GM19463 (cell line): Measurements from ENCODE around the gene TUFT1.
"Not testable (repeated sequence)": the region's sequence is repeated elsewhere in the genome, so short reads cannot be mapped to it uniquely, and the experiment has no call there.

Experiments used
- ATAC-seq: cut with Tn5 transposase; IDR thresholded peaks from one replicate; pipeline ENCODE4 v1.9.1; 2021; ENCODE audit warnings: mild to moderate bottlenecking, moderate library complexity; ENCODE audit not compliant: unreplicated experiment

Gene TUFT1

DNA sequence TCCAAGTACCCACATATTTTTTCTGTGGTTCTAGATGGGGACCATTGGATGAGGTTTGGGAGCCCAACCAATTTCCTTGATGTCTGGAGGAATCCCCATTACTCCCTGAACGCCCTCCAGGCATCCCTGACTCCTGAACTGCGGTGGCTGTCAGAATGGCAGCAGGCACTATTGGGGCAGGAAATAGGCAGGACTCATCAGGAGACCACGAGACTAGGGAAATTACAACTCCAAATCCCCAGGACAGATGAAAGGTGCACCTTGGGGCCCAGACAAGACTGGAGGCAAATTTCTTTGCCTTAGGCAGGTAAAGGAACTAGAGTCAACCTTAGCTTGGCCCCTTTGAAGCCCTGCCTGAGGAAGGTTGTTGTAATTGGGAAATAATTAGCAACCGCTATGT lies 27.8 kb upstream of the TUFT1 start:
- no peak for ATAC-seq

DNA sequence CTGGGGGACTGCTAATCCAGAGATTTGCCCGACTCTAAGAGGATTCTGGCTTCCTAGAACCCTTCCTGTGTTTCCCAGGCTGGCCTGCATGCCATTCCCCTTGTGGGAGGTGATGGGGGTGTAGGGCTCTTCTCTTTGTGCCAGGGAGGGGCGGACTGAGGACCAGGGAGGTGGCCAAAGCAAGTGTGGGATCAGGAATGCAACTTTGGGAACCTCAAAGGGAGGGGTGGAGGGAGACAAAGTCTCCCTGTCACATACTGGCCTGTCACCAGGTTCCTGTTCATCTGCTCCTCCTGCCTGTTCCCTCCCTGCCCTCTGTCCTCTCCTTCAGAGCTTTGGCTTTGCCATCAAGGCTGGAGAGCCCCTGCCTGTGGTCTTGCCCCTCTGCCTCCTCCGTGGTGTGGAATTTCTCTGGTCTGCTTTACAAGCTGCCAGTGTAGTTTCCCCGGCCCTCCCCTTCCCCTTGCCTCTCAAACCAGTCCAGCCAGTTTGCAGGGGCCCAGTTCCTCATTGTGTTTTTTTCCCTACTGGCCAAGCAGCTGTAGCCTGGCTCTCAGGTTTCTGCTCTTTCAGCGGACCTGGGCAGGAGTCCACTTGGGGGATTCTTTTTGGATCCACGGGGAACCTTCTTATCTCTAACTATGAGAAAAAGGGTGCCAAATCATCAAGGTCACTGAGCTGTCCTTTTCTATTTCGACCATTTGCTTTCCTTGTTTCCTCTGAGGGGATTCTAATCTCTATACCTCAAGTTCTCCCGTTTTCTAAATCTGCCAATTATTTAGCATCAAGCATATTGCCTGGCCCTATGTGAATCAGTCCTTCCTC lies 27.1 kb upstream of the TUFT1 start:
- ATAC-seq, result no peak

DNA sequence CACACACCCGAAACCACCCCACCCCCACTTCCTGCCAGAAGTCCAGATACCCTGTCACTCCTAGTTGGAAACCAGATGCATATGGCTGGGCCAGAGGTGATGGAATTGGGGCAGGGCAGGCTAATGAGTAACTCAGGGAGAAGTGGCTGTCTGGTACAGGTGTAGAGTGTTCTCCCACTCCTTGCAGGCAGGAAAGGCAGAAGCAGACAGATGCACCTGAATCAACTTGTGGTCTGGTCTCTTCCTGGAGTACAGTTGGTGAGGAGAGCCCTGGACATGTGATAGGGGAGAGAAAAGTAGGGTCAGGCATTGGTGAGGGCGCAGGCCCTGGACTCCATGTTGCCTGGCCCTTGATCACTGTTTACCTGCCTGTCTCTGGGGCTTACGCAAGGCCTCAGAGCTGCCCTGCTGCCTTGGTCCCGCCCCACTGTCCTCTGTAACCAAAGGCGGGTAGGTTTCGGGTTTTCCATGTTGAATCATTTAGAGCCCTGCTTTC lies 26.4 kb upstream of the TUFT1 start:
- ATAC-seq, result no peak

DNA sequence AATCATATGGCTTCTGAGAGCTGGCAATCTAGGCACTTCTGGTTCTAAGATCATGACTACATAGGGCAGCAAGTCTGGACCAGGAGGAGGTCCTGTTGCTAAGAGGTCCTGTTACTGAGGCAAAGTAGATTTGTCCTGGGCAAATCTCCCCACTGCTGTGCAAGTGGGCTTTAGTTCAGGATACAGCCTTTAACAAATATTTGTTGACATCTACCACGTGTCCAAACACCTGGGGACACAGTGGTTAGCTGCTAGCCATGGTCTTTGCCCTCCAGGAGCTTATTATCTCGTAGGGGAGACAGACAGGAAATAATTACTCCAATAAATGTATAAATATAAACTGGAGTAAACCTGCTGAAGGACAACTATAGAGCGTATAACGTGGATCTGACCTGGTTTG lies 25.7 kb upstream of the TUFT1 start:
- ATAC-seq, result no peak

DNA sequence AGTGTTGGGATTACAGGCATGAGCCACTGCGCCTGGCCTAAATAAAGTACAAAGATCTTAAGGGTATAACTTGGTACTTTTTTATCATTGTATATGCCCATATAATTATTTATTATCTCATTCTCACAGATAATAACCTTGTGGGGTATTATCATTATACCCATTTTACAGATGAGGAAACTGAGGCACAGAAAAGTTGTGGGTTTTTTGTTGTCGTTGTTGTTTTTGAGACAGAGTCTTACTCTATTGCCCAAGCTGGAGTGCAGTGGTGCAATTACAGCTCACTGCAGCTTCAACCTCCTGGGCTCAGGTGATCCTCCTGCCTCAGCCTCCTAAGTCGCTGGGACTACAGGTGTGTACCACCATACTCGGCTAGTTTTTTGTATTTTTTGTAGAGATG lies 24.8 kb upstream of the TUFT1 start:
- no peak for ATAC-seq

DNA sequence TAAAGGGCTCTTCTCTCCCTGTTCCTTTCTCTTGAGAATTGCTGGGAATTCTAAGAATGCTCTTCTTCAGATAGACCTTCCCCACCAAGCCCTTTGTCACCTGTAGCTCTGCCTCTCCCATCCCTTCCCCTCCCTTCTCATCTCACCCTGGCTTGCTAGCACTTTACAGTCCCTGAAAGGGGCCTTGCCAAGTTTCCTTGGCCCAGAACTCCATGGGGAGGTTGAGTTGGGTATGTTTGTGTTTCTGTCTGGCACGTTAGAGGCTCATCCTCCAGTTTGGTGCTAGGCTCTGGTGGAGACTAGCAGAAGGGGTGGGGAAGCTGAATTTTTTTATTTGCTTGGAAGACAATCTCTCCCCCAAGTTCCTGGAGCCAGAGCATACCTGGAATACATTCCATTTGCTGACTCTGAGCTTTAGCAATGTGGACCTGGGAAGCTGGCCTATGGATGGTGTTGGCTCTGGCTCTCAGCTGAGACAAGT lies 24.0 kb upstream of the TUFT1 start:
- ATAC-seq, result no peak

DNA sequence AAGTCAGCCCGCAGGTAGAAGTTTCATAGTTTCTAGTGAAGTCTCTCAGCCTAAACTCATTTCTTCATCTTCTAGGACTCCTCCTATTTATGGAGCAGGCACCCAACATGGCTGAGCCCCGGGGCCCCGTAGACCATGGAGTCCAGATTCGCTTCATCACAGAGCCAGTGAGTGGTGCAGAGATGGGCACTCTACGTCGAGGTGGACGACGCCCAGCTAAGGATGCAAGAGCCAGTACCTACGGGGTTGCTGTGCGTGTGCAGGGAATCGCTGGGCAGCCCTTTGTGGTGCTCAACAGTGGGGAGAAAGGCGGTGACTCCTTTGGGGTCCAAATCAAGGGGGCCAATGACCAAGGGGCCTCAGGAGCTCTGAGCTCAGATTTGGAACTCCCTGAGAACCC lies 21.7 kb upstream of the TUFT1 start:
- no peak for ATAC-seq

DNA sequence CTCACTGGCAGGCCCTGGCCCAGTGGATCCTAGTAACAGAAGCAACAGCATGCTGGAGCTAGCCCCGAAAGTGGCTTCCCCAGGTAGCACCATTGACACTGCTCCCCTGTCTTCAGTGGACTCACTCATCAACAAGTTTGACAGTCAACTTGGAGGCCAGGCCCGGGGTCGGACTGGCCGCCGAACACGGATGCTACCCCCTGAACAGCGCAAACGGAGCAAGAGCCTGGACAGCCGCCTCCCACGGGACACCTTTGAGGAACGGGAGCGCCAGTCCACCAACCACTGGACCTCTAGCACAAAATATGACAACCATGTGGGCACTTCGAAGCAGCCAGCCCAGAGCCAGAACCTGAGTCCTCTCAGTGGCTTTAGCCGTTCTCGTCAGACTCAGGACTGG lies 21.2 kb upstream of the TUFT1 start:
- ATAC-seq, result no peak

DNA sequence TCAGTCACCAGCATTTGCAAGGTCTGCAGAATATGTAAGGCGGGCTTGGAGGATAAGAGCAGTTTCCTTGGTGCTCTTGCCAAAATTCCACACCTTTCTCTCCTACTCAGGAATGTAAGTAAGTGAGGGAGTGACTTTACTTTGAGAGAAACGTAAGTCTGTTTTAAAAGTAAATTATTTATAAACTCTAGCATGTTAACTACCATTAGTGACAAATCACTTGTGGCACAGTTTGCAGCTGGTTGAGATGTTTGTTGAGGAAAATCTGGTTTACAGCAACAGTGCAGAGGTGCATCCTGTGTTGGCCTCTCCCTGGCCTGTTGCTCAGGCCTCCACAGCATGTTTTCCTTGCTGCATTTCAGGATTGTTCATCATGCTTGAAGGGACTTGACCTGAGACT lies 20.4 kb upstream of the TUFT1 start:
- ATAC-seq, result no peak

DNA sequence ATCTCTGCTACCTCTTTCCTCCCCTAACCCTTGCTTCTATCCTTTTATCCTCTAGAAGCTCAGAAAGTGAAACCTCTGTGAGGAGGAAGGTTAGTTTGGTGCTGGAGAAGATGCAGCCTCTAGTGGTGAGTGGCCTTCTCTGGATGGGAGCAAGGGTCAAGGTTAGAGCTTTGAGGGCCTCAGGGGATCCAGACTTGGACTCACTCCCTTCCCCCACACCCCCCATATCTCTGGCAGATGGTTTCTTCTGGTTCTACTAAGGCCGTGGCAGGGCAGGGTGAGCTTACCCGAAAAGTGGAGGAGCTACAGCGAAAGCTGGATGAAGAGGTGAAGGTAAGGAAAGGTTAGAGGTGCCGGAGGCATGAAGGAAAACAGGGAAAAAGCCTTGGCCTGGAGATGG lies 19.8 kb upstream of the TUFT1 start:
- no peak for ATAC-seq

DNA sequence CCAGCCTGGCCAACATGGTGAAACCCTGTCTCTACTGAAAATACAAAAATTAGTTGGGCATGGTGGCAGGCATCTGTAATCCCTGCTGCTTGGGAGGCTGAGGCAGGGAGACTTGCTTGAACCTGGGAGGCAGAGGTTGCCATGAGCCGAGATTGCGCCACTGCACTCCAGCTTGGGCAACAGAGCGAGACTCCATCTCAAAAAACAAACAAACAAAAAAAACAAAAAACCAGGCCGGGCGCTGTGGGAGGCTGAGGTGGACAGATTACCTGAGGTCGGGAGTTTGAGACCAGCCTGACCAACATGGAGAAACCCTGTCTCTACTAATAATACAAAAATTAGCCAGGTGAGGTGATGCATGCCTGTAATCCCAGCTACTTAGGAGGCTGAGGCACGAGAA lies 17.7 kb upstream of the TUFT1 start:
- ATAC-seq, result not testable (repeated sequence)

DNA sequence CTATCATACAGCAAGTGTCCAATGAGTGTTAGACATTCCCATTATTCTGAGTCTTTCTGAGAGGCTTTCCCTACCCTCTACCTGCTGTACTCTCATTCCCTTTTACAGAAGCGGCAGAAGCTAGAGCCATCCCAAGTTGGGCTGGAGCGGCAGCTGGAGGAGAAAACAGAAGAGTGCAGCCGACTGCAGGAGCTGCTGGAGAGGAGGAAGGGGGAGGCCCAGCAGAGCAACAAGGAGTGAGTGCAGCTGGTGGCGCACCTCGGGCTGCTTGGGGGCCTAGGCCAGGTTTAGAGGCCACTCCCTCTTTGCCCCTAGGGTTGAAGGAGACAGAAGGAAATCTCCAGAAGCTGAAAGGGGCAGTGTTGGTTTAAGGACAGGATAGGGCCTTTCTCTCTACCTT lies 16.8 kb upstream of the TUFT1 start:
- no peak for ATAC-seq

DNA sequence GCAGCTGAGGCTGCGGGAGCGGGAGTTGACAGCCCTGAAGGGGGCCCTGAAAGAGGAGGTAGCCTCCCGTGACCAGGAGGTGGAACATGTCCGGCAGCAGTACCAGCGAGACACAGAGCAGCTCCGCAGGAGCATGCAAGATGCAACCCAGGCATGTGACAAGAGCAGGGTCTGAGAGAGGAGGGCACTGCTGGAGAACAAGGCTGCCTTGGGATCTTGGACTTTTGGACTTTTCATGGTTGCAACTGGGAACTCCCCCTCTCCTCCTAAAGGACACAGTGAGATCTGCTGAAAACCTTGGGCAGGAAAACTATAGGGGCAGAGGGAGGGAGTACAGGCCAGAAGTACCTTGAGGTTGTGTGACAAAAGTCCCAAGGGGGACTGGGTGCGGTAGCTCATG lies 15.4 kb upstream of the TUFT1 start:
- no peak for ATAC-seq

DNA sequence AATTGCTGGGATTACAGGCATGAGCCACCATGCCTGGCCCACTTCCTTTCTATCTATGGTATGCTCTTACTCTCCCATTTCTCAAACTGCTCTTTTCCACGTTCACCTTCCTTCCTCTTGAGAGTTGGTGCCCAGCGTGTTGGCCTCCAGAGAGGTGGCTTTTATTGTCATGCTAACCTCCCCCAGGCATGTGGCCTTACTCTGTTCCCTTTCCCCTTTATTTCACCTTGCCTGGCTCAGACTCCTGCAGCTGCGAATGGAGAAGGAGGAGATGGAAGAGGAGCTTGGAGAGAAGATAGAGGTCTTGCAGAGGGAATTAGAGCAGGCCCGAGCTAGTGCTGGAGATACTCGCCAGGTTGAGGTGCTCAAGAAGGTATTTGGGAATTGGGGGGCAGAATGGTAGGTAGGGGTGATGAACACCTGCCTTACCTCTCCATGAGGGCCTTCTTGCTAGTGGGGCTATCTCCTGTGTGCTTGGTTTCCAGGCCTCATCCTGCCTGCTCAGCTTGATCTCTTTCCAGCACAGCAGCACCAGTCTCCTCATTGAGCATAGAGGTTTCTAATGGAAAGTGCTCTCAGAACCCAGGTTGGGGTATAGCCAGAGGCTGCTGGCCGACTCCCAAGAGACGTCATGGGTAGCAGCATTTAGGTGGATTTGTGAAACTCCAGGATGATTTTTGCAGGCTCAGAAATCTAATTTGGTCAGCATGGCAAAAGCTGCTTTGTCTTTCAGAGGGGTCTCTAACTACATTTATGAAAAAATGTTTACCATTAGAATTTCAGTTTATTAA lies 13.2 kb upstream of the TUFT1 start:
- ATAC-seq, result no peak

DNA sequence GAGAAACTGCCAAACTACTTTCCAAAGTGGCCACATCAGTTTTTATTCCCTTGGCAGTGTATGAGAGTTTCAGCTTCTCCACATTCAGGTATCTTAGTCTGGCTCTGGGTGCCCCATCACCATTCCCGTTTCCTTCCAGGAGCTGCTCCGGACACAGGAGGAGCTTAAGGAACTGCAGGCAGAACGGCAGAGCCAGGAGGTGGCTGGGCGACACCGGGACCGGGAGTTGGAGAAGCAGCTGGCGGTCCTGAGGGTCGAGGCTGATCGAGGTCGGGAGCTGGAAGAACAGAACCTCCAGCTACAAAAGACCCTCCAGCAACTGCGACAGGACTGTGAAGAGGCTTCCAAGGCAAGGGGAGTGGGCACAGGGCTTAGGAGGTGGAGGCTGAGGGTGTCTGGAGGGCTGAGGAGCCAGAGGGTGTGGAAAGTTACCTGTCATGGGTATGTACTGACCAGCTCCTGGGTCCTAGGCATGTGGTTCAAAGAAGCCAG lies 10.9 kb upstream of the TUFT1 start:
- no peak for ATAC-seq

DNA sequence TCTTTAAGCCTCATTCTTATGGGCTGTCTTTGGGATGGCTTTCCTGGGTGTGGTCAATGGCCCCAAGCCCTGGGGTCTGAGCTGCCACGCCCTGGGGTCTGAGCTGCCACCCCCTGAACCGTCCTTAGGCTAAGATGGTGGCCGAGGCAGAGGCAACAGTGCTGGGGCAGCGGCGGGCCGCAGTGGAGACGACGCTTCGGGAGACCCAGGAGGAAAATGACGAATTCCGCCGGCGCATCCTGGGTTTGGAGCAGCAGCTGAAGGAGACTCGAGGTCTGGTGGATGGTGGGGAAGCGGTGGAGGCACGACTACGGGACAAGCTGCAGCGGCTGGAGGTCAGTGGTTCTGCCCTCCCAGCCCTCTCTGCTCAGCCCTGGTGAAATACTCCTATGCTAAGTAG lies 10.3 kb upstream of the TUFT1 start:
- ATAC-seq, result no peak

DNA sequence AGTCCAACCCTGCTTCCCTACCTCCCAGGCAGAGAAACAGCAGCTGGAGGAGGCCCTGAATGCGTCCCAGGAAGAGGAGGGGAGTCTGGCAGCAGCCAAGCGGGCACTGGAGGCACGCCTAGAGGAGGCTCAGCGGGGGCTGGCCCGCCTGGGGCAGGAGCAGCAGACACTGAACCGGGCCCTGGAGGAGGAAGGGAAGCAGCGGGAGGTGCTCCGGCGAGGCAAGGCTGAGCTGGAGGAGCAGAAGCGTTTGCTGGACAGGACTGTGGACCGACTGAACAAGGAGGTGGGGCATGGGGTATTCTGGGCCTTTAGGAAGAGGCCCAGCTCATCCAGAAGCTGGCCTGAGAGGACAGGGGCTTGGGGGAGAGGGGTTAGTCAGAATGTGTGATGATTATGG lies 9.6 kb upstream of the TUFT1 start:
- ATAC-seq, result no peak

DNA sequence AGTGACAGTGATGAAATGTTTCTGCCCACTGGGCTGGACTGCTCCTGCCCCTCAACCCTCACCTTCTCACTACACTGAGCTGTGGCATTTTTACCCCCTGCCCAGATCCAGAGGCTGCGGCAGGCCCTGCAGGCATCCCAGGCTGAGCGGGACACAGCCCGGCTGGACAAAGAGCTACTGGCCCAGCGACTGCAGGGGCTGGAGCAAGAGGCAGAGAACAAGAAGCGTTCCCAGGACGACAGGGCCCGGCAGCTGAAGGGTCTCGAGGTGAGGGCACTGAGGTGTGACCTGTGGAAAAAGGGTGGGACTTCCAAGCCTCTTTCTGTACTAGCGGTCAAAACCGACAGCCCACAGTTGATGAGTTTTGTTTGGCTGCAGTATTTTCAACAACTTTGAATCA lies 6.2 kb upstream of the TUFT1 start:
- ATAC-seq, result no peak

DNA sequence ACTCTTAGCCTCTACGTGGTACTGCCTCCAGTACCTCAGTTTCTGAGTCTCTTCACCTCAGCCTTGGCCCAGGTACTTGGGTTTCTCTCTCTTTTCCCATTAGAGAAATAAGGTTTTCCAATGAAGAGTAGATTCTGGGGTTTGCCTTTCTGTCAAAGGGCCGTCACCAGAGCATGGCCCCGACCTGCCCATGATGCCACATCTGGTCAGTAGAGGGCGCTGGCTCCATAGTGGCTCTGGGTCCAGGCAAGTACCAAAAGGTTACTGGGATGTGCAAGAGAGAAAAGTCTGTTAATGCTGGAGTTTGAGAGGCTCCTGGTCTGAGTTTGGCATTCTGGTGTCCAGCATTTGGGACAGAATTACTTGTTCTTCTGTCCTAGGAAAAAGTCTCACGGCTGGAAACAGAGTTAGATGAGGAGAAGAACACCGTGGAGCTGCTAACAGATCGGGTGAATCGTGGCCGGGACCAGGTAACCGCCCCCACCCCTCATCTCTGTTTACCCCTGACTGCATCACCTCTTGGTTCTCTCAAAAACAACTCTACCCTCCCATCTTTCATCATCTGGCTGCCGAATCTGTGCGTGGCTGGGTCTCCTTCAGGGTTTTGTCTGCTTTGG lies 5.3 kb upstream of the TUFT1 start:
- ATAC-seq, result no peak

DNA sequence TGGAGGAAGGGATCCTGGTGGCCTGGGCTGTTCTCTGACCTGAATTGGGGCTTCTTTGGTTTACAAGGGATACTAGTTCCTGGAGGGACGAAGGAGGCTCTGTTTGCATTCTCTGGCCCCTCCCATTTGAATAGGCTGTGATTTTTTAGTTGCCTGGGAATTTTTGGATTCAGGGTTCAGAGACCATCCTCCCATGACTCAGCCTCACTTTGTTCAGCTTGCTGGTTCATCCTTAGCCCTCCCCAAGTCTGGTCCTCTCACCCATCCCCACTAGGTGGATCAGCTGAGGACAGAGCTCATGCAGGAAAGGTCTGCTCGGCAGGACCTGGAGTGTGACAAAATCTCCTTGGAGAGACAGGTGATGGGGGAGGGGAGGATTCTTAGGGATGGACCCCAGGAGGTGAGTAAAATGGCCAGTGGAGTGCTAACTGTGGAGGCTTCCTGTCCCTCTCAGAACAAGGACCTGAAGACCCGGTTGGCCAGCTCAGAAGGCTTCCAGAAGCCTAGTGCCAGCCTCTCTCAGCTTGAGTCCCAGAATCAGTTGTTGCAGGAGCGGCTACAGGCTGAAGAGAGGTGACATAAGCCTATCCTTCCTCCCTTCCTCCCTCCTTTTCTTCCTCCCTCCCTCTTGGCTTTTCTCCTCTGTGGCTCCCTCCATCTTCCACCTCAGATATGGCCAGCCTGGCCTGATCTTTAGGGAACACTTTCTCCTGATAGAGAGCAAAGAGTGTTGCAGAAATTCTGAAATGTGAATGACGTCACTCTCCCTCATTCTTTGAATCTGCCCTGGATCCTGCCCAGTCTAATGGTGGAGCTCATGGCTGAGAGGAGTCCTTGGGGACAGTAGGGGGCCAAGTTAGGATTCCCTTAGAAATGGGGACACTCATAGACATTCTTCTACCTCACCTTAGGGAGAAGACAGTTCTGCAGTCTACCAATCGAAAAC lies 4.5 kb upstream of the TUFT1 start:
- ATAC-seq, result no peak
